CD14-positive monocyte (primary cell): ENCODE measurements around the gene LIFR. TPM values are rescaled to one million over a fixed set of nuclear protein-coding genes. Genes with fewer than 3 reads are reported as not detected.

ENCODE experiments used
- DNase-seq, 3 donors: peaks; one replicate each; pipeline ENCODE4 v3.0.0-alpha.2; 2011 to 2022
- H2AFZ ChIP-seq: 2 replicates; pipeline ENCODE4 v1.6.0; 2012; ENCODE audit warnings: mild to moderate bottlenecking, low read depth, low read length, inconsistent platforms; ENCODE audit not compliant: insufficient read depth, poor library complexity, severe bottlenecking
- H3K27ac ChIP-seq, 2 donors: 1 replicate in 1 of 2; 2 replicates in 1 of 2; pipeline ENCODE4 v1.5.1; 2012 to 2013; ENCODE audit warnings: low read length in 2 of 2, control low read depth in 1 of 2, inconsistent platforms in 1 of 2, low read depth in 1 of 2, mild to moderate bottlenecking in 1 of 2
- H3K27me3 ChIP-seq, 2 donors: one replicate each; pipeline versions ENCODE4 v1.6.0 to v1.6.1; 2011 to 2013; ENCODE audit warnings: low read length in 2 of 2; ENCODE audit not compliant: control insufficient read depth in 2 of 2, insufficient read depth in 2 of 2
- H3K36me3 ChIP-seq, 2 donors: replicated peaks in 1 of 2; 1 replicate in 1 of 2; 2 replicates in 1 of 2; pipeline versions ENCODE4 v1.5.1 to v1.6.1; 2012 to 2013; ENCODE audit warnings: low read length in 2 of 2, control low read depth in 1 of 2, inconsistent platforms in 1 of 2, mild to moderate bottlenecking in 1 of 2; ENCODE audit not compliant: insufficient read depth in 2 of 2, control insufficient read depth in 1 of 2
- H3K4me1 ChIP-seq, 2 donors: 1 replicate in 1 of 2; 2 replicates in 1 of 2; pipeline versions ENCODE4 v1.5.1 to v1.6.1; 2012 to 2013; ENCODE audit warnings: low read length in 2 of 2, control low read depth in 1 of 2, inconsistent platforms in 1 of 2, mild to moderate bottlenecking in 1 of 2, moderate library complexity in 1 of 2; ENCODE audit not compliant: insufficient read depth in 2 of 2, control insufficient read depth in 1 of 2
- H3K4me2 ChIP-seq: replicated peaks from 2 replicates; pipeline ENCODE3; 2012; ENCODE audit warnings: low read length, moderate library complexity, mild to moderate bottlenecking; ENCODE audit not compliant: poor library complexity, severe bottlenecking; ENCODE audit errors: extremely low read depth
- H3K4me3 ChIP-seq, 3 experiments: fragments of 200-600 bp in 1 of 3; sonication (generic) in 1 of 3; replicated peaks in 1 of 3; 1 replicate in 2 of 3; 2 replicates in 1 of 3; pipeline ENCODE4 v1.5.1; 2011 to 2013; ENCODE audit warnings: low read length in 3 of 3, mild to moderate bottlenecking in 3 of 3, control low read depth in 2 of 3, low read depth in 2 of 3, inconsistent platforms in 1 of 3, moderate library complexity in 1 of 3
- H3K79me2 ChIP-seq: 2 replicates; pipeline ENCODE4 v1.6.0; 2012; ENCODE audit warnings: mild to moderate bottlenecking, control low read depth, inconsistent platforms, low read length, moderate library complexity; ENCODE audit not compliant: insufficient read depth
- H3K9ac ChIP-seq: 2 replicates; pipeline ENCODE4 v1.6.0; 2017; ENCODE audit warnings: low read length, mild to moderate bottlenecking; ENCODE audit not compliant: insufficient read depth, poor library complexity, severe bottlenecking
- H3K9me3 ChIP-seq, 2 donors: replicated peaks in 1 of 2; 1 replicate in 1 of 2; 2 replicates in 1 of 2; pipeline versions ENCODE4 v1.5.1 to v1.6.1; 2012 to 2013; ENCODE audit warnings: low read length in 2 of 2, control low read depth in 1 of 2; ENCODE audit not compliant: control insufficient read depth in 1 of 2, insufficient read depth in 1 of 2
- H4K20me1 ChIP-seq: 2 replicates; pipeline ENCODE4 v1.6.0; 2012; ENCODE audit warnings: mild to moderate bottlenecking, low read length, control low read depth, moderate library complexity; ENCODE audit not compliant: insufficient read depth
- H3K27ac Mint-ChIP-seq, 7 donors: one replicate each; pipeline ENCODE4 v1.8.0; 2020; ENCODE audit warnings: mild to moderate bottlenecking in 7 of 7, mixed read lengths in 7 of 7, moderate library complexity in 6 of 7, inconsistent platforms in 2 of 7
- H3K27me3 Mint-ChIP-seq, 3 donors: one replicate each; pipeline ENCODE4 v1.8.0; 2021 to 2022; ENCODE audit warnings: low read depth in 3 of 3, mild to moderate bottlenecking in 3 of 3, mixed read lengths in 3 of 3, moderate library complexity in 3 of 3, inconsistent platforms in 1 of 3
- H3K36me3 Mint-ChIP-seq, 2 donors: one replicate each; pipeline ENCODE4 v1.8.0; 2020; ENCODE audit warnings: mixed read lengths in 2 of 2, inconsistent platforms in 1 of 2, mild to moderate bottlenecking in 1 of 2
- H3K4me1 Mint-ChIP-seq: one replicate; pipeline ENCODE4 v1.8.0; 2020; ENCODE audit warnings: mild to moderate bottlenecking, mixed read lengths
- H3K4me3 Mint-ChIP-seq, 2 donors: one replicate each; pipeline ENCODE4 v1.8.0; 2020; ENCODE audit warnings: mild to moderate bottlenecking in 2 of 2, mixed read lengths in 2 of 2, moderate library complexity in 1 of 2
- H3K9me3 Mint-ChIP-seq, 7 donors: one replicate each; pipeline ENCODE4 v1.8.0; 2020 to 2022; ENCODE audit warnings: mixed read lengths in 7 of 7, mild to moderate bottlenecking in 6 of 7, moderate library complexity in 6 of 7, inconsistent platforms in 2 of 7
- WGBS: methylation state at CpG from one replicate; pipeline ENCODE4 v1.1.5; 2013; ENCODE audit warnings: missing lambda C conversion rate; ENCODE audit not compliant: insufficient coverage; 5-methylcytosine and 5-hydroxymethylcytosine counted together
- intact Hi-C, 2 donors: fragments of 100-400 bp; cut with micrococcal nuclease; formaldehyde crosslinking; loops; one replicate each; pipeline versions ENCODE4 v1.15.0 to v1.15.1; 2023
- polyA plus RNA-seq, 3 donors: library from polyadenylated mRNA; depleted of rRNA in 1 of 3; unstranded in 2 of 3; stranded (reverse) in 1 of 3; fragments of 300-500 nt in 2 of 3; fragments of >200 nt in 1 of 3; fragmentation: Illumina TruSeq in 2 of 3; gene quantifications; 1 replicate in 2 of 3; 2 replicates in 1 of 3; pipeline ENCODE4 v1.2.3, GENCODE V29; 2012 to 2021
- TF ChIP-seq, protein P1 (sequence below): fragments of 200-600 bp; IDR thresholded peaks from one replicate; pipeline ENCODE4 v1.8.0; 2022; ENCODE audit warnings: antibody characterized with exemption, mild to moderate bottlenecking

The LIFR gene
- polyA plus RNA-seq, 3 donors: not detected

DNA sequence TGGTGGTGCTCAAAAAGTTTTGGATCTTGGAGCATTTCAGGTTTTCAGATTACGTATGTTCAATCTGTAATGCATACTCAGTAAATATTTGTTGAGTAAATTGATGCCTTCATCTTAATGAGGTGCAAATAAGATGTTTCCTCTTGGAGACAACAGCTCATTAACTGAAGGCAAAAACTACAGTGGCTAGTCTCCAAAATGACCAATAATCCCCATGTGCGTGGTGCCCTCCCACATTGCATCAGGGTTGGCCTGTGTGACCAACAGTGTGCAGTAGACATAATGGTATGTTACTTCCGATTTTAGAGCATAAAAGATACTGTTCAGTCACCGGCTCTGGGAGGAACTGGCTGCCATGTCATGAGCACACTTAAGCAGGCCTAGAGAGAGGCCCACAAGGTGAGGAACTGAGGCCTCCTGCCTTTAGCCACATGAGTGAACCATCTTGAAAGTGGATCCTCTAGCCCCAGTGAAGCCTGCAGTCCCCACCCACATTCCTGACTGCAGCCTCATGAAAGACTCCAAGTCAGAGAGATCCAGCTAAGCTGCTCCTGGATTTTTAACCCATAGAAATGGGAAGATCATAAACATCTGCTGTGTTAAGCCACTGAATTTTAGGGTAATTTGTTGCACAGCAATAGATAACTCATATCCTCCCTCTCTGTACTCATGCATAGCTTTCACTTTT is 55.7 kb downstream of the LIFR start:
- Histone ChIP-seq H3K36me3 (no peaks in the 10 kb centered on the region), H3K9me3 (no peaks in the 10 kb centered on the region), H3K9ac (no peak overlapping the region), H3K4me2 (no peak overlapping the region), H3K27ac (no peak overlapping the region), H3K27me3 (peaks cover 18 to 41% of the 10 kb centered on the region in 2 donors), H4K20me1 (no peaks in the 10 kb centered on the region), H3K4me3 (no peak overlapping the region), H2AFZ (no peak overlapping the region), H3K79me2 (no peaks in the 10 kb centered on the region), H3K4me1 (no peaks in the 10 kb centered on the region)
- Mint-ChIP-seq H3K36me3 (no peaks in the 10 kb centered on the region), H3K27ac (no peak overlapping the region), H3K9me3 (no peaks in the 10 kb centered on the region), H3K4me1 (no peaks in the 10 kb centered on the region), H3K27me3 (peaks cover 25 to 40% (median 28%) of the 10 kb centered on the region in 3 donors), H3K4me3 (no peak overlapping the region)
- intact Hi-C loops: no loop called here
- no peak for DNase-seq
- TF ChIP-seq, protein P1, sequence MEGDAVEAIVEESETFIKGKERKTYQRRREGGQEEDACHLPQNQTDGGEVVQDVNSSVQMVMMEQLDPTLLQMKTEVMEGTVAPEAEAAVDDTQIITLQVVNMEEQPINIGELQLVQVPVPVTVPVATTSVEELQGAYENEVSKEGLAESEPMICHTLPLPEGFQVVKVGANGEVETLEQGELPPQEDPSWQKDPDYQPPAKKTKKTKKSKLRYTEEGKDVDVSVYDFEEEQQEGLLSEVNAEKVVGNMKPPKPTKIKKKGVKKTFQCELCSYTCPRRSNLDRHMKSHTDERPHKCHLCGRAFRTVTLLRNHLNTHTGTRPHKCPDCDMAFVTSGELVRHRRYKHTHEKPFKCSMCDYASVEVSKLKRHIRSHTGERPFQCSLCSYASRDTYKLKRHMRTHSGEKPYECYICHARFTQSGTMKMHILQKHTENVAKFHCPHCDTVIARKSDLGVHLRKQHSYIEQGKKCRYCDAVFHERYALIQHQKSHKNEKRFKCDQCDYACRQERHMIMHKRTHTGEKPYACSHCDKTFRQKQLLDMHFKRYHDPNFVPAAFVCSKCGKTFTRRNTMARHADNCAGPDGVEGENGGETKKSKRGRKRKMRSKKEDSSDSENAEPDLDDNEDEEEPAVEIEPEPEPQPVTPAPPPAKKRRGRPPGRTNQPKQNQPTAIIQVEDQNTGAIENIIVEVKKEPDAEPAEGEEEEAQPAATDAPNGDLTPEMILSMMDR: no peak
- WGBS: 83% methylated on average over 2 of the region's 4 CpGs

DNA sequence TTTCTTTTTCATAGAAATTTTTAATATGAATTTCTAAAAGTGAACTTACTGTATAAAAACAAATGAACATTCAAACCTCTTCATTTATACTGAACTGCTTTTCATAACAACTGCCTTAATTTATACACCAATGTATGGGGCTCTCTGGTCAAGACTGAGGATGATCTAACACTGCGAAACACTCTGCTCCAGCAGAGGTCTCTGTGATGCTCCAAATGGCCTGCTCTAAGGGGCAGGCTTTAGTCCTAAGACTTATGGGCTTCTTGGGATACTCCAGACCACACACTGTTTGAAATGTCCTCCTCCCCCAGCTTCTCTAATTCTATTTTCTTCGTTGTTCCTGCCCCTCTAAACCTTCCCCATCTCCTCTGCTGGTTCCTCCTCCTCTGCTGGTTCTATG is 58.5 kb downstream of the LIFR start:
- TF ChIP-seq, protein P1: no peak
- no peak overlapping the region for H3K4me3 Mint-ChIP-seq
- no peak overlapping the region for H3K4me2 ChIP-seq
- no peak overlapping the region for H3K9ac ChIP-seq
- no peak overlapping the region for H3K27ac ChIP-seq
- H3K36me3 Mint-ChIP-seq: no peaks in the 10 kb centered on the region
- no peak overlapping the region for H3K4me3 ChIP-seq
- no peaks in the 10 kb centered on the region for H3K9me3 ChIP-seq
- WGBS: 77% methylated on average over 2 of the region's 2 CpGs
- no peak overlapping the region for H2AFZ ChIP-seq
- H3K27ac Mint-ChIP-seq: peak overlapping the region in 1 of 7 donors; percentile 27
- peaks cover 31 to 53% (median 40%) of the 10 kb centered on the region in 3 donors for H3K27me3 Mint-ChIP-seq
- no peaks in the 10 kb centered on the region for H4K20me1 ChIP-seq
- intact Hi-C loops: no loop called here
- H3K27me3 ChIP-seq: peaks cover 22 to 44% of the 10 kb centered on the region in 2 donors
- H3K4me1 Mint-ChIP-seq: no peaks in the 10 kb centered on the region
- no peak for DNase-seq
- H3K36me3 ChIP-seq: no peaks in the 10 kb centered on the region
- no peaks in the 10 kb centered on the region for H3K79me2 ChIP-seq
- H3K4me1 ChIP-seq: no peaks in the 10 kb centered on the region
- H3K9me3 Mint-ChIP-seq: no peaks in the 10 kb centered on the region
